GM10248 (cell line): ENCODE measurements around the gene SOHLH2.

Experiments used
- CTCF ChIA-PET: fragments of 300-600 bp; sonication (Branson Sonifier 250); formaldehyde crosslinking; extraction: SDS; loops from one replicate; lab custom pipeline; 2021; ENCODE audit warnings: antibody characterized with exemption; lab: Yijun Ruan, JAX
- POLR2A ChIA-PET: fragments of 350-650 bp; sonication (Branson Sonifier 250); formaldehyde crosslinking; extraction: SDS; loops from one replicate; lab custom pipeline; 2020; ENCODE audit warnings: antibody characterized with exemption; lab: Yijun Ruan, JAX
- DNase-seq: peaks from one replicate; pipeline ENCODE4 v3.0.0; 2012; ENCODE audit errors: extremely low spot score
- CTCF ChIP-seq: IDR thresholded peaks from 2 replicates; pipeline ENCODE4 v1.5.1; 2012; ENCODE audit warnings: mild to moderate bottlenecking, low read depth; ENCODE audit errors: extremely low read depth, missing control alignments, control extremely low read depth

The SOHLH2 gene

GRCh38 chr13:36224730-36225129 is 10.4 kb upstream of the SOHLH2 start:
- POLR2A ChIA-PET = no interaction called here
- no peak for DNase-seq
- CTCF ChIA-PET = no interaction called here
- TF ChIP-seq CTCF = no peak

GRCh38 chr13:36219883-36220282 is 5.5 kb upstream of the SOHLH2 start:
- CTCF ChIA-PET = interaction anchor here (1.4 kb wide), 1 partner anchor 12 kb away, joined by 5 read pairs; no protein-coding TSS in a partner anchor
- no peak for DNase-seq
- TF ChIP-seq CTCF = no peak
- POLR2A ChIA-PET = no interaction called here

- DNase-seq = no peak
- POLR2A ChIA-PET = no interaction called here
- TF ChIP-seq CTCF = no peak
- CTCF ChIA-PET = no interaction called here
Observed at GRCh38 chr13:36217456-36217855, 3.1 kb upstream of the SOHLH2 start.

GRCh38 chr13:36212789-36213188 is 1.6 kb downstream of the SOHLH2 start:
- DNase-seq = no peak

DNA sequence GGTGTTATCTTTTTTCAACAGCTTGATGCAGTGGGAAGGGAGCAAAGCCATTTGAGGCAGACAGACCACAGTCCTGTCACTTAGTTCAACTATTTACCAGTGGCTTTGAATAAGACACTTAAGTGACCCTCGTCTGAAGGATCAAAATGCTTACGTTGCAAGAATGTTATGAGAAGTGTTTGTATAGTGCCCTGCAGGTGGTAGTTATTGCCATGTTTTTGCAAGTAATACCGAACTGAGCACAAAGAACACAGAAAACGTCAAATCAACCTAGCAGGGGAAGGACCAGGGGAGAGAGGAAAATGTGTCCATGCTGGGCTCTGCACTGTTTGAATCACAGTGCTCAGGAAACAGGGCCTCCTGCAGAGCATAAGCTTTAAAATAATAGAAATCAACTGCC is 2.8 kb downstream of the SOHLH2 start:
- no peak for DNase-seq
- no peak for TF ChIP-seq CTCF
- POLR2A ChIA-PET = no interaction called here
- CTCF ChIA-PET = no interaction called here

More at GRCh38 chr13:36212789-36213188, 1.6 kb downstream of the SOHLH2 start:
- POLR2A ChIA-PET = no interaction called here
- no peak for TF ChIP-seq CTCF
- CTCF ChIA-PET = no interaction called here

DNA sequence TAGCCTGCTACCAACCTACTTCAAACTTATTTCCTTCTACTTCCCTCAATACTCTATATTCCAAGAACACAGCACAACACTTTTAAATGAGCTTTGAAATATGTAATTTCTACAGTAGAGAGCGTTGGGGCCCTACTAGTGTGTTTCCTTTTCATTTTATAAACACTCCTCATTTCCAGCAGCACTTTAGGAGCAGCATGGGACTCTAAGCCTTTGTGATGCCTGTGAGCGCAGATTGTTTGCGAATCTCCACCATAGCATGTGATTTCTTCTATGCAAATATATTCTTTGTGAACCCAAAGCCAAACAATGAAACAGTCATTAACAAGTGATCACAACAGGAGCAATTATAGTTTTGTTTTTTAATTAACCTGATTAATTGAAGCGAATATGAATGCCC is 3.6 kb downstream of the SOHLH2 start:
- CTCF ChIA-PET = no interaction called here

More for the DNA sequence above, 3.6 kb downstream of the SOHLH2 start:
- POLR2A ChIA-PET = no interaction called here
- DNase-seq = no peak
- TF ChIP-seq CTCF = no peak
